Right ventricle myocardium inferior (tissue), 1 donor: ENCODE measurements around the gene SNX13. TPM values are rescaled to one million over a fixed set of nuclear protein-coding genes. Genes with fewer than 3 reads are reported as not detected.
"Not testable (repeated sequence)": the region's sequence is repeated elsewhere in the genome, so short reads cannot be mapped to it uniquely, and the experiment has no call there.

Experiments used
- ATAC-seq: fragments of 200-7000 bp; cut with Tn5 transposase; one replicate; pipeline ENCODE4 v1.9.1; 2020; ENCODE audit warnings: mild to moderate bottlenecking, moderate library complexity
- DNase-seq: peaks from one replicate; pipeline ENCODE4 v3.0.0; 2021; ENCODE audit errors: missing footprints
- intact Hi-C: fragments of 100-400 bp; cut with DNase I; formaldehyde crosslinking; loops from one replicate; pipeline ENCODE4 v1.11.0; 2022
- total RNA-seq: library from RNA; stranded (reverse); fragmentation: NEBNext Ultra II Directional; extraction: Animal tissue kit (Norgen Biotek cat#: 25700); gene quantifications from one replicate; pipeline ENCODE4 v1.2.1, GENCODE V29; 2021
- donor health status: DM: no; HTN: yes; CAD: no; lungs with severe emphysema.

Gene SNX13
- total RNA-seq, 1 donor from 2014 or later = 46.7 TPM

GRCh38 chr7:17829001-17829400, 111.3 kb downstream of the SNX13 start:
- ATAC-seq (no peak), DNase-seq (no peak)
- intact Hi-C loops = no loop called here

GRCh38 chr7:17822547-17823173, 117.6 kb downstream of the SNX13 start:
- DNase-seq = no peak
- ATAC-seq = no peak
- intact Hi-C loops = no loop called here

- DNase-seq (no peak), ATAC-seq (no peak)
- intact Hi-C loops = no loop called here
Measured at GRCh38 chr7:17816903-17817302, 123.4 kb downstream of the SNX13 start.

GRCh38 chr7:17815318-17815717, 125.0 kb downstream of the SNX13 start:
- ATAC-seq = no peak
- no peak for DNase-seq
- intact Hi-C loops = no loop called here

DNA sequence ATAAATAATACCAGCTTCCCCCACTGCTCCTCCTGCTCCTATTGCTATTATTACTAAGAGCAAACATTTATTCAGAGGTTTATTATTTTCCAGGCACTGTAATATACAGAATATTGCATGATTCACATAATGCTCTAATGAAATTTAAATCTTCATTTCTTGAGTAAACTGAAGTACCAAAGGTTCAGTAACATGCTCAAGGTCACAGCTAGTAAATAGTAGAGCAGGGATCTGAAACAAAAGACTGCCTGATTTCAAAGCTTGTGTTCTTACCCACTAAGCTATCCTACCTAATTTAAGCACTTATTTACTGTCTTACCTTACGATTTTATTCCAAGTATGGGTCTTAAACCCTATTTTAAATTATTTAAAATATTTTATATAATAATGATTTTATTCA, 126.2 kb downstream of the SNX13 start:
- intact Hi-C loops = no loop called here
- ATAC-seq = no peak
- no peak for DNase-seq

- DNase-seq, ATAC-seq, intact Hi-C loops: not testable (repeated sequence)
Measured at GRCh38 chr7:17809215-17809614, 131.1 kb downstream of the SNX13 start.

- DNase-seq = no peak
- intact Hi-C loops = no loop called here
- ATAC-seq = no peak
Measured at GRCh38 chr7:17807242-17807641, 133.1 kb downstream of the SNX13 start.

- intact Hi-C loops = no loop called here
- ATAC-seq (no peak), DNase-seq (no peak)
Measured at GRCh38 chr7:17806631-17807030, 133.7 kb downstream of the SNX13 start.

DNA sequence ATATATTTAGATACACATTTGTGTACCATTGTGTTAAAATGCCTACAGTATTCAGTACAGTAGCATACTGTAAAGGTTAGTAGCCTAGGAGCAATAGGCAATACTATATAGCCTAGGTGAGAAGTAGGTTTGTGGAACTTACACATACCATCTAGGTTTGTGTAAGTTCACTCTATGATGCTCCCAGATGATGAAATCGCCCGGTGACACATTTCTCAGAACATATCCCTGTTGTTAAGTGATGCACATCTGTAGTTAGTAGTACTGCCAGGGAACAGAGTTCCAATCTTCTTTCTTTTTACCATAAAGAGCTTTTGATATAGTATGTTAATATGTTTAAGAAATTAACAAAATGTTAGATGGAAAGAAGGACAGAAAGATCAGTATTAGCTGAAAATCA, 138.2 kb downstream of the SNX13 start:
- intact Hi-C loops = no loop called here
- ATAC-seq (no peak), DNase-seq (no peak)

DNA sequence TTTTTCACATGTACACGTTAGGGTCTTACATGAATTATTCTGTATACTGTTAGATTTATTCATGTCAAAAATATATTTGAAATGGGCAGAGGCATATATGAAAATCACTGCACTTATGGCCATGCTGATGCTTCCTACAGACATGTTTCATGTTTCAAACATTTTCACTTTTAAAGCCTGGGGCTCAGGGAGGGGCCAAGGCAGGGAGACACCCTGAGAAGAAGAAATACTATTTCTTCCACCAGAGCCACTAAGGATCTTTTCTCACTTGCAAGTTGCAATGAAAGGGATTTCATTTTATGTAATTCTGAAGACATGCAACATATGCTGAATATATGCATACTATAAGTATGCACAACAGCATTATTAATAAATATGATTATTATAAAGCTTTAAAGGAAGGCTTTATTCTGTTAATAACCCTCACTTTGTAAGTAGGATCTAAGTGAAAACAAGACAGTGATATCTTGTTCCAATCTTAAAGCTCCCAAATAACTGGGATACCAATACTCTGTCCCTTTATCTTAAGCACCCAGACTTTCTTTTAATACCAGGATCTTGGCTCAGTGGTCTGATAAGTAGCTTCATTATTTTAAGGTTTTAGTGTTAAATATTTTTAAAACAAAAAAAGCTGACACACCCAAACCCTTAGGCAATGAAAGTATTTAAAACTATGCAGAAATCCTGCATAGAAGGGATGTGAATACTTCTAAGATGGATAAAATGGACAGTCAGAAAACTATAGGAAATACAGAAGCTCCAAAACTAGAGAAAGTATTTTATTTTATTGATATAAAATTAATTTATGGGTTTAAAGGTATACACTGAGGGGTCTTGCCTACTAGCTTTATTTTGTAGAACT, 148.0 kb downstream of the SNX13 start:
- intact Hi-C loops = no loop called here
- no peak for ATAC-seq
- DNase-seq = no peak

DNA sequence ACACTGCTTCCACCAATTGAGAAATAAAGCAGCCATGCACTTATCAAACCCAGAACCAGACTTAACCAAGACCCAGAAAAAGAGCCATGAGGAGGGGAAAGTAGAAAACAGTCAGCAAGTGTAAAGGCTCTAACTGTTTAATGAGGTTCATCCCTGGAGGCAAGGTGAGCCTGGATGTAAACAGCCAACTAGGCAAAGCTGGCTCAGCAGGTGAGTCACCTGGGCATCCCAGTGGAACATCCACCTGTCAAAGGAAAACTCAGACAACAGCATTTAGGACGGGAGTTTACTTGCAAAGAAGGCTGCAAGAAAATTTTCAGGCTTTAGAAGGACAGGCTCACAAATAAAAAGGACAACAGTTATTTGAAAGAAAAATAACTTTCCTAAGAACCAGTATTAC, 153.0 kb downstream of the SNX13 start:
- ATAC-seq (no peak), DNase-seq (no peak)
- intact Hi-C loops = no loop called here

GRCh38 chr7:17786314-17786852, 153.9 kb downstream of the SNX13 start:
- ATAC-seq (no peak), DNase-seq (no peak)
- intact Hi-C loops = no loop called here

GRCh38 chr7:17782216-17782549, 158.1 kb downstream of the SNX13 start:
- intact Hi-C loops = no loop called here

DNA sequence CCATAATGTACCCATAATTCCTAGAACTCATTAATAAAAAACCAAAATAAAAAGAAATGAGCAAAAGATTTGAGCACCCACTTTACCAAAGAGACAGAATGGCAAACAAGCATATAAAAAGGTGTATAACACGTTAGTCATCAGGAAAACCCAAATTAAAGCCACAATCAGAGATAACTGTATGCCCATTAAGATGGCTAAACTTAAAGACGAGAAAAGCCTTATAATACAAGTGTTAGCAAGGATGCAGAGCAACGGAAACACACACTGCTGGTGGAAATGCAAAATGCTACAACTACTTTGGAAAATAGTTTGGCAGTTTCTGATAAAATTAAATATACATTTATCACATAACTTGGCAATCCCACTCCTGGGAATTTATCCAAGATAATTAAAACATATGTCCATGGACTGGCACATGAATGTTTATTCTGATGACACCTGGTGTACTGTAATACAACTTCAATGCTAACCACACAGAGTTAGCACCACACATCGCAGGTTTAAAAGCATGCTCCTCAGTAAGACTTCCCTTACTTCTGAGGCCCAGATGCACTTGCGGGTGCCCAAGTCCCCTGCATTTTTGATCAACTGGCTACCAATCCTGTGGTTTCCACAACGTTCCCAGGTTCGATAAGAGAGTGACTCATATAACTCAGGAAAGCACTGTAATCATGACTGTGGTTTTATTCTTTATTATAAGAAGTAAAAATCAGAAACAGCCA, 158.6 kb downstream of the SNX13 start:
- DNase-seq = no peak
- intact Hi-C loops = no loop called here
- no peak for ATAC-seq

More at GRCh38 chr7:17782216-17782549, 158.1 kb downstream of the SNX13 start:
- no peak for DNase-seq
- no peak for ATAC-seq

DNA sequence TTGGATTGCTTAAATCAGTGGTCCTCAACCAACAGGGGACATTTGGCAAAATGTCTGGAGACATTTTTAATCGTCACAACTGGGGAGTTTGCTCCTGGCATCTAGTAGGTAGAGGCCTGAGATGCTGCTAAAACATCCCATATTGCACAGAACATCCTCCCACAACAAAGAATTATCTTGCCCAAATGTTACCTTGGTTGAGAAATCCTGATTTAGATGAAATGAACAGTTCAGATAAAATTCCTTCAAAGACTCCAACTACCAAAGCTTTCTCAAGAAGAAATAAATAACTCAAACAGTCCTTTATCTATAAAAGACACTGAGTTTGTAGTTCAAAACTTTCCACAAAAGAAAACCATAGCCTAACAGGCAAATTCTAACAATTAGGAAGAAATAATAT, 160.9 kb downstream of the SNX13 start:
- intact Hi-C loops = loop anchor here (10.0 kb wide), 2 partner anchors 165 to 565 kb away; partner anchors contain the start of gene SNX13
- no peak for ATAC-seq

DNA sequence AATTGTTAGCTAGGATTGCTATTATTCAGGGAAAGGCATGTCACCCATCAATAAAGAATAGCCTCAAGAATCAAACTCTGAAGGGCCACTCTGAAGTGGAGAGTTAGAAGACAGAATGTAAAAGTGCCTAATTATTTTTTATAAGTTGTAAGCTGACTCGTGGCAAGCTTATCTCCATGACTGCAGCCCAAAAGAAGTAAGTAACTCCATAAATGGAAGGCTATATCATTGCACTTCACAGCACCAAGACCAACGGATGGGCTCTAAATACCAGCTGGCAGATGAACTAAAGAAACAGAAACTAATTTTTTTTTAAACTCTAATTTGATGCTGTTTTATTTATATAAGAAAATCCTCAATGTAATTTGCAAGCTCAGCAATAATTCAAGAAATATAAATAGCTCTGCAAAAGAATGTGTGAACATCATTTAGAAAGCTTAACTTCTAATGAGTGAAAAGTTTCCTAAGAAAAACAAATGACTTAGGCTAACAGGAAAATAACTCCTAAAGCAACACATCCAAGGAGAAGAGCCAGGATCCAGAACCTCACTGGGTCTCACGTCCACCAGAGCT, 165.5 kb downstream of the SNX13 start:
- DNase-seq = no peak
- intact Hi-C loops = loop anchor here (10.0 kb wide), 2 partner anchors 170 to 570 kb away; partner anchors contain the start of gene SNX13
- ATAC-seq = no peak

More for the DNA sequence above, 160.9 kb downstream of the SNX13 start:
- DNase-seq = no peak

DNA sequence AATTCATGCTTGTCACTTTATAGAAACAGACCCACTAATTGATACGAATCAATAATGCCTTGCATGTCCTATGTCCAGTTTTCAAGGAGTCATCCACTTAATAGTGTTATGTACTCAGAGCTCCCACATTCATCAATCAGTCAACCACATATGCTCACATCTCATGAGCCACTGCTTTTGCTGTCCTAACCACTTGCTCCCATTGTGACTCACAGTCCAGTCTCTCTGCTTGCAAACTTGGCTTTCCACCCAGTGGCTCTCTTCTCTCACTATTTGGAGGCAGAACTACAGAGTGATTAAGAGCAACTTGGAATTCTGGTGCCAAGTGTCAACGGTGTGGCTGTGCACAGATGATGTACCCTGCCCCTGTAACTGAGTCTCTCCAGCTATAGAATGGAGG, 166.0 kb downstream of the SNX13 start:
- ATAC-seq = no peak
- DNase-seq = no peak
- intact Hi-C loops = loop anchor here (10.0 kb wide), 2 partner anchors 171 to 571 kb away; partner anchors contain the start of gene SNX13

- ATAC-seq (peak; percentile 67), DNase-seq (no peak)
- intact Hi-C loops = loop anchor here (10.0 kb wide), 2 partner anchors 172 to 572 kb away; partner anchors contain the start of gene SNX13
Measured at GRCh38 chr7:17773289-17773626, 167.0 kb downstream of the SNX13 start.
